Mesenteric fat pad (tissue), 1 donor: ENCODE measurements around the gene CDH20. TPM values are rescaled to one million over a fixed set of nuclear protein-coding genes. Genes with fewer than 3 reads are reported as not detected.

Source experiments
- DNase-seq: peaks from one replicate; pipeline ENCODE4 v3.0.0-alpha.2; 2020; ENCODE audit warnings: low spot score
- total RNA-seq: library from RNA; stranded (reverse); fragmentation: NEBNext Ultra II Directional; extraction: Animal tissue kit (Norgen Biotek cat#: 25700); gene quantifications from one replicate; pipeline ENCODE4 v1.2.1, GENCODE V29; 2021
- donor health status: DM: yes; HTN: yes; CAD: no.

CDH20 gene
- total RNA-seq, 1 donor from 2014 or later = 0.74 TPM

GRCh38 chr18:61528961-61529360, 195.7 kb downstream of the CDH20 start:
- DNase-seq = no peak

GRCh38 chr18:61530681-61531080, 197.5 kb downstream of the CDH20 start:
- DNase-seq = no peak

- DNase-seq = no peak
These were observed 198.0 kb downstream of the CDH20 start for GRCh38 chr18:61531182-61531581.

- no peak for DNase-seq
These were observed 198.7 kb downstream of the CDH20 start for GRCh38 chr18:61531891-61532290.

- no peak for DNase-seq
These were observed 202.2 kb downstream of the CDH20 start for GRCh38 chr18:61535401-61535800.

GRCh38 chr18:61541673-61542072, 208.4 kb downstream of the CDH20 start:
- no peak for DNase-seq

GRCh38 chr18:61542596-61542995, 209.4 kb downstream of the CDH20 start:
- no peak for DNase-seq

- DNase-seq = no peak
These were observed 210.3 kb downstream of the CDH20 start for GRCh38 chr18:61543518-61543917.

GRCh38 chr18:61544178-61544577, 210.9 kb downstream of the CDH20 start:
- DNase-seq = no peak

GRCh38 chr18:61545281-61546245, 212.3 kb downstream of the CDH20 start:
- DNase-seq = no peak

GRCh38 chr18:61546590-61546989, 213.4 kb downstream of the CDH20 start:
- DNase-seq = no peak

- no peak for DNase-seq
These were observed 216.2 kb downstream of the CDH20 start for GRCh38 chr18:61549416-61549815.

GRCh38 chr18:61549889-61550288, 216.7 kb downstream of the CDH20 start:
- DNase-seq = no peak

- DNase-seq = no peak
These were observed 218.4 kb downstream of the CDH20 start for GRCh38 chr18:61551586-61551985.

GRCh38 chr18:61553045-61553659, 219.9 kb downstream of the CDH20 start:
- no peak for DNase-seq

GRCh38 chr18:61554117-61554776, 221.0 kb downstream of the CDH20 start:
- no peak for DNase-seq

- DNase-seq = no peak
These were observed 221.7 kb downstream of the CDH20 start for GRCh38 chr18:61554946-61555361.

- no peak for DNase-seq
These were observed 223.1 kb downstream of the CDH20 start for GRCh38 chr18:61556316-61556715.

GRCh38 chr18:61556862-61557261, 223.6 kb downstream of the CDH20 start:
- DNase-seq = no peak

GRCh38 chr18:61569176-61569892, 236.1 kb downstream of the CDH20 start:
- no peak for DNase-seq

GRCh38 chr18:61570070-61570469, 236.8 kb downstream of the CDH20 start:
- DNase-seq = no peak
